ENCODE data around the gene RNF146. TPM values are rescaled to one million over a fixed set of nuclear protein-coding genes. Genes with fewer than 3 reads are reported as not detected.
"Not testable (repeated sequence)": the region's sequence is repeated elsewhere in the genome, so short reads cannot be mapped to it uniquely, and the experiment has no call there.

The RNF146 gene, protein sequence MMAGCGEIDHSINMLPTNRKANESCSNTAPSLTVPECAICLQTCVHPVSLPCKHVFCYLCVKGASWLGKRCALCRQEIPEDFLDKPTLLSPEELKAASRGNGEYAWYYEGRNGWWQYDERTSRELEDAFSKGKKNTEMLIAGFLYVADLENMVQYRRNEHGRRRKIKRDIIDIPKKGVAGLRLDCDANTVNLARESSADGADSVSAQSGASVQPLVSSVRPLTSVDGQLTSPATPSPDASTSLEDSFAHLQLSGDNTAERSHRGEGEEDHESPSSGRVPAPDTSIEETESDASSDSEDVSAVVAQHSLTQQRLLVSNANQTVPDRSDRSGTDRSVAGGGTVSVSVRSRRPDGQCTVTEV
- total RNA-seq = 10 to 100 TPM; 14.2 to 14.4 TPM

DNA sequence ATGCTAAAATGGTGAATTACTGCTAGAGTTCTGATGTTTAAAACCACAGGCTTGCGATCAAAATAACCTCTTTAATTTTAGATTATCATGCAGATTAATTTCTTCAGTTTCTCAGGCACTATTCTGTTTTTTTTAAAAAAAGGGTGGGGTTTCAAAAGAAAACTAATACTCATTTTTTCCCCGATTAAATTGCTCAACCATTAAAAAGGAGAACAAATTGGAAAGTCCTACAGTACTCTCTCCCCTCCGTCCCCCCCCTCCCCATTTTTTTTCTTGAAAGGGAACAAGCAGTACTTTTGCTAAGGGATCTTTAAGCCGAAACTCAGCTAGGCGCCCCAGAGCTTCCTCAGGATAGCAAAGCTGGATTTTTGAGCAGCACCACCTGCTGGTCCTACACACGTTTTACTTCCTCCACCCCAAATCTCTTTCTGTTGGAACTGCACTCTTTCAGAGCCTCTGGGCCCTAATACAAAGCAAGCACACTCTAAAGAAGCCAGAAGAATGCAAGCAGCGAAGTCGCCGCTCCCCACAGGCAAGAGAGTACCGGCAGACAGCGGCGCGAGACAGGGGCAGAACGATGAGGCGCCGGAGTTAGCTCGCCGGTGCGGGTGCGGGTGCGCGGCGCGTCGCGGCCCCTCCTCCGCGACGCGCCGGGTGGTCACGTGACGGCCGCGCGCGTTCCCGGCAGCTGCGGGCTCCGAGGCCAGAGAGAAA, at the start of gene RNF146:
Gene RNF146, plus strand, starts transcription at position 687 of the 714 bp plus-strand sequence. CDS start 13,475 bp downstream, outside the sequence.
- CTCF ChIA-PET = interaction anchor here (0.6 to 3.2 kb wide), 29 partner anchors 9 to 1372 kb away, joined by 3 to 27 read pairs (median 4); partner anchors contain the start of gene MTCL3
- Mint-ChIP-seq H3K27me3 (no peaks in the 10 kb centered on the region), H3K4me1 (peaks cover 28% of the 10 kb centered on the region), H3K4me3 (peak within 1 kb of the TSS; percentile 93), H3K36me3 (ENCODE audit: low read depth) (peaks cover 3% of the 10 kb centered on the region), H3K27ac (peak within 1 kb of the TSS; percentile 100), H3K9me3 (ENCODE audit: low read depth) (no peaks in the 10 kb centered on the region)
- intact Hi-C loops (cut with DNase I, micrococcal nuclease) = loop anchor here (1.0 to 10.0 kb wide), 11 partner anchors 22 to 1962 kb away; partner anchors contain the start of genes ECHDC1 (in 2 of the 2), CENPW (in 1 of the 2), HDDC2 (in 1 of the 2) and NCOA7 (in 1 of the 2)
- POLR2A ChIA-PET = interaction anchor here (1.2 kb wide), 1 partner anchor 21 kb away, joined by 3 read pairs; no protein-coding TSS in a partner anchor
- DNase-seq (peak; percentile 82), ATAC-seq (peak; percentile 77)

DNA sequence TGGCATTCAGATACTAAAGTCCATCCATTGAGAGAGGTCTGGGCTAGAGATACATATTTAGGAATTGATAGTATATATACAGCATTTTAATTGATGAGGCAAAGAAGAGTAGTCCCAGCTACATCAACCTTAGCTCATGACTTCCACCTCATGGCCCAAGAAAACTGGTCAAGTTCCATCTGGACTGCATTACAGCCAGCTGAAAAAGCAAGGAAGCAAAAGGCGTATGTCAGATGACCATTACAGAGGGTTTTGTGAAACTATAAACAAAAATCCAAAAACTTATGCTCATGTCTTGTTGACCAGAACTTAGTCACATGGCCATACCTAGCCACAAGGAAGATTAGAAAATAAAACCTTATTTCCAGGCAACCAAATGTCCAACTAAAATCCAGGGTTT, 46.8 kb upstream of the RNF146 start:
- no peaks in the 10 kb centered on the region for H3K36me3 Mint-ChIP-seq (ENCODE audit: low read depth)
- POLR2A ChIA-PET = no interaction called here
- no peak for DNase-seq
- CTCF ChIA-PET = no interaction called here
- H3K4me1 Mint-ChIP-seq = no peaks in the 10 kb centered on the region
- peaks cover 36% of the 10 kb centered on the region for H3K27me3 Mint-ChIP-seq
- ATAC-seq = no peak
- no peak overlapping the region for H3K27ac Mint-ChIP-seq
- H3K9me3 Mint-ChIP-seq (ENCODE audit: low read depth) = no peaks in the 10 kb centered on the region
- intact Hi-C loops (cut with DNase I, micrococcal nuclease) = no loop called here
- no peak overlapping the region for H3K4me3 Mint-ChIP-seq

DNA sequence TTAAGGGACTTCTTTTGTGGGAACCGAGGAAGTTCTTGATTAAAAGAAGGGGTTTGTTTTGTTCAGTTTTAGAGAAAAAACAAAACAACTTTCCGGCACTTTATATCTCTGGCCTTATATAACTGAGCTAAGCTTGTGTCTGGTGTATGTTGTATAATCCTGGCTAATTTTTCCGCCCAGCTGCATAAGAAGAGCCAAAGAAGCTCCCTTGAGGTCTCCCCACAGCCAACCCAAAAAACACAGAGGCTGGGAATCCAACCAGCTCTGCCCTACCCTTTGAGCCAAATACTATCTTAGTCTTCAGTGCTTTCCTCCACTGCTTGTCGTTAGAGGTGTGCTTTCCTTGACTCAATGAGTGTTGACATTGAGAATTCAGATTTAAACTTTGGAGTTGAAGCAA, 45.5 kb upstream of the RNF146 start:
- CTCF ChIA-PET = interaction anchor here (0.6 to 1.2 kb wide), 4 partner anchors 13 to 399 kb away, joined by 3 to 4 read pairs (median 3); partner anchors contain the start of gene RNF146
- Mint-ChIP-seq H3K27ac (no peak overlapping the region), H3K4me3 (no peak overlapping the region), H3K27me3 (peaks cover 31% of the 10 kb centered on the region), H3K36me3 (ENCODE audit: low read depth) (no peaks in the 10 kb centered on the region), H3K9me3 (ENCODE audit: low read depth) (no peaks in the 10 kb centered on the region), H3K4me1 (no peaks in the 10 kb centered on the region)
- no peak for ATAC-seq
- POLR2A ChIA-PET = no interaction called here
- intact Hi-C loops (cut with DNase I, micrococcal nuclease) = no loop called here
- DNase-seq = no peak

DNA sequence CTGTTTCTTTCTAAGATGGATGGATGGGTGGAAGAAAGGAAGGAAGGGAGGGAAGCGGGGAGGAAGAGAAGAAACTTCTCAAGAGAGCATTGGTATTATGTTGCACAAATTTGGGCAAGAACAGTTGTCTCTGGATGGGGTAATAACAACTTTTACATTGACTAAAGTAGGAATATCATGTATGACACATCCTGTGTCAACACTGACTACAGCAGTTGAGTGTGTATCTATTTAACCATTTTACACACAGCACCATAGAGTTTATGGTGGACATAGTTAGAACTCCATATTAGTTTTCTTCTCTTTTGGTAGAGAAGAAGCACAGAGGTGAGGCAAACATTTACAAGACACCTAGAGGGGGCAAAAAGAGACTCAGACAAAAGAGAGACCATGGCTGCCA, 44.2 kb upstream of the RNF146 start:
- DNase-seq (no peak), ATAC-seq (no peak)
- Mint-ChIP-seq H3K27me3 (peaks cover 32% of the 10 kb centered on the region), H3K4me1 (no peaks in the 10 kb centered on the region), H3K9me3 (ENCODE audit: low read depth) (no peaks in the 10 kb centered on the region), H3K36me3 (ENCODE audit: low read depth) (no peaks in the 10 kb centered on the region), H3K4me3 (no peak overlapping the region), H3K27ac (no peak overlapping the region)
- ChIA-PET POLR2A (no interaction called here), CTCF (no interaction called here)
- intact Hi-C loops (cut with DNase I, micrococcal nuclease) = no loop called here

DNA sequence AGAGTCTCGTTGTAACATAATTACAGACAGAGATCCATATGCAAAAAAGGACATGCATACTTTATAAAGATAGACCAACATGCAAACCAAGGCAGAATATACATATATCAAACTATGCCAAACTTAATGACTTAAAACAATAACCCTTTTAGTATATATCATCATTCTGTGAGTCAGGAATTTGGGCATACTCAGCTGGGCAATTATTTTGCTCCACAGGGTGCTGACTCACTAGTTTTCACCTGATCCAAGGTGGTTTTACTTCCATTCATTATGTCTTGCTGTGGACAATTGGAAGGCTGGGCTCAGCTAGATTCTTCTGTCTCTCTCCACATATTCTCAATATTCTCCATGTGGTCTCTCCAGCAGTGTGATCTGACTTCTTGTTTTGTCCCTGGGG, 41.2 kb upstream of the RNF146 start:
- peaks cover 4% of the 10 kb centered on the region for H3K9me3 Mint-ChIP-seq (ENCODE audit: low read depth)
- ATAC-seq (no peak), DNase-seq (no peak)
- H3K36me3 Mint-ChIP-seq (ENCODE audit: low read depth) = no peaks in the 10 kb centered on the region
- H3K27ac Mint-ChIP-seq = no peak overlapping the region
- no peaks in the 10 kb centered on the region for H3K4me1 Mint-ChIP-seq
- CTCF ChIA-PET = interaction anchor here (0.6 kb wide), 1 partner anchor 66 kb away, joined by 3 read pairs; no protein-coding TSS in a partner anchor
- no peak overlapping the region for H3K4me3 Mint-ChIP-seq
- intact Hi-C loops (cut with DNase I, micrococcal nuclease) = no loop called here
- POLR2A ChIA-PET = no interaction called here
- peaks cover 36% of the 10 kb centered on the region for H3K27me3 Mint-ChIP-seq

DNA sequence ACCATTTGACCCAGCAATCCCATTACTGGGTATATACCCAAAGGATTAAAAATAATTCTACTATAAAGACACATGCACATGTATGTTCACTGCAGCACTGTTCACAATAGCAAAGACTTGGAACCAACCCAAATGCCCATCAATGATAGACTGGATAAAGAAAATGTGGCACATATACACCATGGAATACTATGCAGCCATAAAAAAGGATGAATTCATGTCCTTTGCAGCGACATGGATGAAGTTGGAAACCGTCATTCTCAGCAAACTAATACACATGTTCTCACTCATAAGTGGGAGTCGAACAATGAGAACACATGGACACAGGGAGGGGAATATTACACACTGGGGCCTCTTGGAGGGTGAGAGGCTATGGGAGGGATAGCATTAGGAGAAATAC, 32.8 kb upstream of the RNF146 start:
- DNase-seq; H3K27ac Mint-ChIP-seq; H3K4me3 Mint-ChIP-seq; POLR2A ChIA-PET; ATAC-seq; intact Hi-C loops (cut with DNase I, micrococcal nuclease); H3K36me3 Mint-ChIP-seq (ENCODE audit: low read depth); H3K4me1 Mint-ChIP-seq: not testable (repeated sequence)
- CTCF ChIA-PET = interaction anchor here (0.9 kb wide), 1 partner anchor 13 kb away, joined by 3 read pairs; no protein-coding TSS in a partner anchor
- peaks cover 15% of the 10 kb centered on the region for H3K9me3 Mint-ChIP-seq (ENCODE audit: low read depth)
- H3K27me3 Mint-ChIP-seq = peaks cover 17% of the 10 kb centered on the region

DNA sequence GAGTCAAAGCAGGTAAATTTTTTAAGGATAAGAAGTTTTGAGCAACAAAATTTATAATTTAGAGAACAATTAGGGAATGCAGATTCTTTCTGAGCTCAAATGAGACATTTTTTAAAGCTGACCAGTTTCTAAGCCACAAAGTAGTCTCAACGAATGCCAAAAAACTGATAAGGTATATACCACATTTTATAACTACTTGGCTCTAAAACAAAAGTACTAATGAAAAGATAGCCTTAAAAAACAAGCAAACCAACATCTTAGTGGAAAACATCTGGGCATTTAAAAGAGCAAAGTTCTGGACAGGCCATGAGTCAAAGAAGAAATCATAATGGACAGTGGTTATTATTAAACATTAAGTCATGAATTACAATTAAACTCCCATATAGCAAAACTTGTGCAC, 23.2 kb upstream of the RNF146 start:
- Mint-ChIP-seq H3K27me3 (peaks cover 6% of the 10 kb centered on the region), H3K4me3 (no peak overlapping the region), H3K36me3 (ENCODE audit: low read depth) (no peaks in the 10 kb centered on the region), H3K9me3 (ENCODE audit: low read depth) (no peaks in the 10 kb centered on the region), H3K27ac (no peak overlapping the region), H3K4me1 (no peaks in the 10 kb centered on the region)
- DNase-seq (no peak), ATAC-seq (no peak)
- CTCF ChIA-PET = interaction anchor here (1.4 to 1.6 kb wide), 2 partner anchors 19 to 23 kb away, joined by 4 read pairs; partner anchors contain the start of gene RNF146
- POLR2A ChIA-PET = no interaction called here
- intact Hi-C loops (cut with DNase I, micrococcal nuclease) = no loop called here

DNA sequence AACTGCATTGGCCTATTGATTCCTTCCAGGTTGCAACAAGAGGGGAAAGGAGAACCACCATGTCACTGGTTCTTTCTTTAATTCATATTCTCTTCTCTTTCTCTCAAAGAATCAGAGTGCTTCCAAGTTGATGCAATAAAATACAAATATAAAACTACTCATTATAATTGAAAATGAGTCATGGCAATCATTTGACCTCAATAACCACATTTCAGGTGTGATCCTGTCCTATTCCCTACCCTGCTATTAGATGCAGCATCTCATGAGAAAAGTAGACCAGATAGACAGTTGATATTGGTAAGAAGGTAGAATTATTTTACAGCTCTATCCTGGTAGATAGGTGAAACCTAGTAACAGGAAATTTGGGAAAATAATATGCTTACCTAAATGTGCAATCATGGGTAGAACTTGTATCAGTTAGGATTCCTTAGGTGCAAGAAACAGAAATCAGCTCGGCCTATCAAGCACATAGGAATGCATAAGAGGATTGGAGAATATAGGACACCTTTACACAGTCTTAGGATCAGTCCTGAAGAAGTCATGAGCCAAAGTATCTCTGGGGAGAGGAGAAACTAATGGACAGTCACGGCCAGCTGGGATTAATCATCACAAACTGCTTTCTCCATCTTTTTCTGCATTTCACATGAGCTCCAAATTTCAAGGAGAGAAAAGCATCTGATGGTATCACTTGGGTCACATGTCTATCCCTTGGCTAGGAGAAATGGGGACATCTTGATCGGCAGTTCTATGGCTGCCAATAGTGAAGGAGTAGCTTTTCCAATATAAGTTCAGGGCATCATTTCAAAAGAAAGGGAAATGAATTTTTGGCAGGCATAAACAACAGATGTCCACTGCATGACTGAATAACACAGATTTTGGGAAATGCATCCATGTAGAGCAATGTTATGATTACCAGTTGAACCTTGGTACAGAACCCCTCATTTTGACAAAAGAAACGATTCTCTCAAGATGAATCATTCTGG, 19.3 kb upstream of the RNF146 start:
- H3K4me1 Mint-ChIP-seq = no peaks in the 10 kb centered on the region
- no peaks in the 10 kb centered on the region for H3K9me3 Mint-ChIP-seq (ENCODE audit: low read depth)
- peaks cover 2% of the 10 kb centered on the region for H3K27me3 Mint-ChIP-seq
- no peak overlapping the region for H3K27ac Mint-ChIP-seq
- DNase-seq (no peak), ATAC-seq (no peak)
- intact Hi-C loops (cut with DNase I, micrococcal nuclease) = no loop called here
- CTCF ChIA-PET = interaction anchor here (0.6 to 3.2 kb wide), 3 partner anchors 12 to 223 kb away, joined by 3 to 11 read pairs (median 3); partner anchors contain the start of gene RNF146
- POLR2A ChIA-PET = no interaction called here
- no peak overlapping the region for H3K4me3 Mint-ChIP-seq
- no peaks in the 10 kb centered on the region for H3K36me3 Mint-ChIP-seq (ENCODE audit: low read depth)

DNA sequence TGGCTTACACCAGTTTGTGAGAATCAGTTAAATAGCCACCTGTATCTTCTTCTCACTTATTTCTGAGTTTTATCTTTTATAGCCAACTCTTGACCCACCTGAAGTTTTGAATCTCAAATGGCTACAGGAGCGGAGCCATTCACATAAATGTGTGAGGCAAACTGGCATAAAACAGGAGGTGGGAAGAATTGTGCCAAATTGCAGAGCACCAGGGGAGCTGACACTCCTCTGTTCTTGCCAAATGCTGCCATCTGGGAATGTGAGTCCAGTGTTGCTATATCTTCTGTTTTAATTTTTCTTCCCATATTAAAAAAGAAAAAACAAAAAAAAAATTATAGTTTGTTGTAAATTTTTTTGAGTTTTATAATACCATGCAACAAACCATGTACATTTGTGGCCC, 17.0 kb upstream of the RNF146 start:
- no peak overlapping the region for H3K4me3 Mint-ChIP-seq
- H3K36me3 Mint-ChIP-seq (ENCODE audit: low read depth) = no peaks in the 10 kb centered on the region
- H3K27ac Mint-ChIP-seq = no peak overlapping the region
- no peak for DNase-seq
- ChIA-PET POLR2A (no interaction called here), CTCF (no interaction called here)
- H3K9me3 Mint-ChIP-seq (ENCODE audit: low read depth) = no peaks in the 10 kb centered on the region
- intact Hi-C loops (cut with DNase I, micrococcal nuclease) = no loop called here
- H3K27me3 Mint-ChIP-seq = peaks cover 6% of the 10 kb centered on the region
- H3K4me1 Mint-ChIP-seq = no peaks in the 10 kb centered on the region
- no peak for ATAC-seq

DNA sequence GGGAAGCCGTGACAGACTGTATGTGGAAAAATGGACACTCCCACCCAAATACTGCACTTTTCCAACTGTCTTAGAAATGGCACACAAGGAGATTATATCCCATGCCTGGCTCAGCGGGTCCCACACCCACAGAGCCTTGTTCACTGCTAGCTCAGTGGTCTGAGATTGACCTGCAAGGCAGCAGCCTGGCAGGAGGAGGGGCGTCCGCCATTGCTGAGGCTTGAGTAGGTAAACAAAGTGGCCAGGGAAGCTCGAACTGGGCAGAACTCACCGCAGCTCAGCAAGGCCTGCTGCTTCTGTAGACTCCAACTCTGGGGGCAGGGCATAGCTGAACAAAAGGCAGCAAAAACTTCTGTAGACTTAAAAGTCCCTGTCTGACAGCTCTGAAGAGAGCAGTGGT, 11.4 kb upstream of the RNF146 start:
- ATAC-seq (no peak), DNase-seq (no peak)
- no peaks in the 10 kb centered on the region for H3K4me1 Mint-ChIP-seq
- CTCF ChIA-PET = no interaction called here
- intact Hi-C loops (cut with DNase I, micrococcal nuclease) = no loop called here
- H3K9me3 Mint-ChIP-seq (ENCODE audit: low read depth) = no peaks in the 10 kb centered on the region
- H3K36me3 Mint-ChIP-seq (ENCODE audit: low read depth) = no peaks in the 10 kb centered on the region
- H3K4me3 Mint-ChIP-seq = no peak overlapping the region
- H3K27me3 Mint-ChIP-seq = peaks cover 6% of the 10 kb centered on the region
- no peak overlapping the region for H3K27ac Mint-ChIP-seq
- POLR2A ChIA-PET = no interaction called here

DNA sequence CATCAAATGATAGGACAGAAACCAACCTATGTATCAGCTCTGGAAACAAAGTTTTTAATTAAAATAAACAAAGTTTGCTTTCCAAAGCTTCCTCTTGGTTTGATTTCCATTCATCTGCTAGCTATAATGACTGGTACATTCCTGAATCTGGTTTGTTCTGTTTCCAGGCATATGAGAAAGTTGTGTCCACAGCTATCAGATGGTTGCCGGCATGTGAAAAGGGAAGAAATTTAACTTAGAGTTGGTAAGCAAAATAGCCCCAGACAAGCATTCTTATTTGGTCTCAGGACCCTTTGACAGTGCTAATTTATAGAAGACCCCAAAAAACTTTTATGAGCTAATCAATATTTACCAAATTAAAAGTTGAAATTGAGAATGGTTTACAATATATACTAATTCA, 3.8 kb upstream of the RNF146 start:
- H3K36me3 Mint-ChIP-seq (ENCODE audit: low read depth) = no peaks in the 10 kb centered on the region
- no peaks in the 10 kb centered on the region for H3K9me3 Mint-ChIP-seq (ENCODE audit: low read depth)
- DNase-seq (no peak), ATAC-seq (no peak)
- ChIA-PET CTCF (interaction anchor here (0.5 to 1.5 kb wide), 5 partner anchors 9 to 1306 kb away, joined by 3 to 5 read pairs (median 4); no protein-coding TSS in a partner anchor), POLR2A (no interaction called here)
- no peak overlapping the region for H3K4me3 Mint-ChIP-seq
- intact Hi-C loops (cut with DNase I, micrococcal nuclease) = loop anchor here in 1 of 2 experiments (10.0 kb wide), 3 partner anchors 918 to 1958 kb away; partner anchors contain the start of genes CENPW, HDDC2 and TRMT11
- H3K27ac Mint-ChIP-seq = no peak overlapping the region
- peaks cover 1% of the 10 kb centered on the region for H3K27me3 Mint-ChIP-seq
- H3K4me1 Mint-ChIP-seq = peaks cover 7% of the 10 kb centered on the region

Measured in activated CD4-positive, alpha-beta T cell treated with anti-CD3 and anti-CD28 coated beads for 36 hours (primary cell).